Measurements from ENCODE around the gene FAM110A.

Gene FAM110A

GRCh38 chr20:801678-802077 is 31.8 kb upstream of the FAM110A start:
- TF ChIP-seq EP300 (IDR thresholded peaks at IDR 0.05; ENCODE audit: borderline replicate concordance) (no peak), RAD21 (IDR thresholded peaks at IDR 0.05; ENCODE audit: low read depth) (no peak), EGR1 (IDR thresholded peaks at IDR 0.05) (no peak), YY1 (IDR thresholded peaks at IDR 0.05; ENCODE audit: low read depth) (no peak)

GRCh38 chr20:805713-806112 is 27.8 kb upstream of the FAM110A start:
- TF ChIP-seq NFIC (IDR thresholded peaks at IDR 0.05) (no peak), TEAD4 (IDR thresholded peaks at IDR 0.05) (no peak), MAX (IDR thresholded peaks at IDR 0.05) (no peak), RAD21 (IDR thresholded peaks at IDR 0.05; ENCODE audit: low read depth) (no peak), EGR1 (IDR thresholded peaks at IDR 0.05) (no peak)

GRCh38 chr20:813390-813789 is 20.1 kb upstream of the FAM110A start:
- TF ChIP-seq TCF12 (IDR thresholded peaks at IDR 0.05; ENCODE audit: low read depth): no peak
- TF ChIP-seq FOXM1 (IDR thresholded peaks at IDR 0.05; ENCODE audit: borderline replicate concordance, low read depth): no peak
- TF ChIP-seq RAD21 (IDR thresholded peaks at IDR 0.05; ENCODE audit: low read depth): no peak
- no peak for TF ChIP-seq YY1 (IDR thresholded peaks at IDR 0.05; ENCODE audit: low read depth)
- TF ChIP-seq ZBTB7A (IDR thresholded peaks at IDR 0.05; ENCODE audit: low read depth): no peak
- no peak for TF ChIP-seq EGR1 (IDR thresholded peaks at IDR 0.05)
- TF ChIP-seq EP300 (IDR thresholded peaks at IDR 0.05; ENCODE audit: borderline replicate concordance): no peak
- TF ChIP-seq USF1 (IDR thresholded peaks at IDR 0.05): no peak

GRCh38 chr20:815226-815625 is 18.3 kb upstream of the FAM110A start:
- TF ChIP-seq TEAD4 (IDR thresholded peaks at IDR 0.05): no peak
- no peak for TF ChIP-seq FOXM1 (IDR thresholded peaks at IDR 0.05; ENCODE audit: borderline replicate concordance, low read depth)
- TF ChIP-seq TCF12 (IDR thresholded peaks at IDR 0.05; ENCODE audit: low read depth): no peak
- TF ChIP-seq EGR1 (IDR thresholded peaks at IDR 0.05): no peak
- TF ChIP-seq ZBTB7A (IDR thresholded peaks at IDR 0.05; ENCODE audit: low read depth): no peak
- no peak for TF ChIP-seq MAX (IDR thresholded peaks at IDR 0.05)
- no peak for TF ChIP-seq NFIC (IDR thresholded peaks at IDR 0.05)
- no peak for TF ChIP-seq TAF1 (IDR thresholded peaks at IDR 0.05; ENCODE audit: low read depth)
- no peak for TF ChIP-seq REST (IDR thresholded peaks at IDR 0.05; ENCODE audit: low read depth)
- no peak for TF ChIP-seq USF1 (IDR thresholded peaks at IDR 0.05)
- no peak for TF ChIP-seq EP300 (IDR thresholded peaks at IDR 0.05; ENCODE audit: borderline replicate concordance)
- TF ChIP-seq CEBPB (IDR thresholded peaks at IDR 0.05): no peak
- no peak for TF ChIP-seq YY1 (IDR thresholded peaks at IDR 0.05; ENCODE audit: low read depth)
- TF ChIP-seq CREB1 (IDR thresholded peaks at IDR 0.05; ENCODE audit: low read depth): no peak
- TF ChIP-seq RAD21 (IDR thresholded peaks at IDR 0.05; ENCODE audit: low read depth): no peak

- TF ChIP-seq MAX (IDR thresholded peaks at IDR 0.05) (no peak), RAD21 (IDR thresholded peaks at IDR 0.05; ENCODE audit: low read depth) (peak; percentile 99), CEBPB (IDR thresholded peaks at IDR 0.05) (no peak), CREB1 (IDR thresholded peaks at IDR 0.05; ENCODE audit: low read depth) (no peak), TCF12 (IDR thresholded peaks at IDR 0.05; ENCODE audit: low read depth) (no peak), EP300 (IDR thresholded peaks at IDR 0.05; ENCODE audit: borderline replicate concordance) (no peak), NFIC (IDR thresholded peaks at IDR 0.05) (no peak)
Observed at GRCh38 chr20:815914-816606, 17.5 kb upstream of the FAM110A start.

GRCh38 chr20:818001-818664 is 15.4 kb upstream of the FAM110A start:
- TF ChIP-seq ZBTB7A (IDR thresholded peaks at IDR 0.05; ENCODE audit: low read depth) (no peak), REST (IDR thresholded peaks at IDR 0.05; ENCODE audit: low read depth) (no peak), FOXM1 (IDR thresholded peaks at IDR 0.05; ENCODE audit: borderline replicate concordance, low read depth) (no peak), RAD21 (IDR thresholded peaks at IDR 0.05; ENCODE audit: low read depth) (no peak), CREB1 (IDR thresholded peaks at IDR 0.05; ENCODE audit: low read depth) (no peak), EP300 (IDR thresholded peaks at IDR 0.05; ENCODE audit: borderline replicate concordance) (no peak)
